Measurements from ENCODE around the gene FUT6.
A peak's percentile ranks its signal among the peaks of the same experiment; 100 is the strongest.
"Not testable (repeated sequence)": the region's sequence is repeated elsewhere in the genome, so short reads cannot be mapped to it uniquely, and the experiment has no call there.

FUT6 gene

DNA sequence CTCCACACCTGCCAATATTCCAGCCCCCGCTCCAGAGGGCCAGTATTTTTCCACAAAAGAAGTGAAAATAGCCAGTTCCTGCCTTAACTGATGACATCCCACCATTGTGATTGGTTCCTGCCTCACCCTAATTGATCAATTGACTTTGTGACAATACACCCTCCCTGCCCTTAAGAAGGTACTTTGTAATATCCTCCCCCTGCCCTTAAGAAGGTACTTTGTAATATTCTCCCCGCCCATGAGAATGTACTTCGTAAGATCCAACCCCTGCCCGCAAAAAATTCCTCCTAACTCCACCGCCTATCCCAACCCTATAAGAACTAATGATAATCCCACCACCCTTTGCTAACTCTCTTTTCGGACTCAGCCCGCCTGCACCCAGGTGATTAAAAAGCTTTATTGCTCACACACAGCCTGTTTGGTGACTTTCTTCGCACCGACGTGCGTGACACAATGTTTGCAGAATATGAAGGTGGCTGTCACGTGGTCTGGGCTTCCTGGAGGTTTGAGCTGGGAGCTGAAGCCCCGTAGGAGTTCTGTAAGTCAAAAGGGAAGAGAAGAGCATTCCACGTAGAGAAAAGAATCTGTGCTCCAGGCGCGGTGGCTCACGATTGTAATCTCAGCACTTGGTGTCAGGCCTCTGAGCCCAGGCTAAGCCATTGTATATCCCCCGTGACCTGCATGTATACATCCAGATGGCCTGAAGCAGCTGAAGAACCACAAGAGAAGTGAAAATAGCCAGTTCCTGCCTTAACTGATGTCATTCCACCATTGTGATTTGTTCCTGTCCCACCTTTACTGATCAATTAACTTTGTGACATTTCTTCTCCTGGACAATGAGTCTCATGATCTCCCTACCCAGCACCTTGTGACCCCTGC, 17.9 kb upstream of the FUT6 start:
- no peak for DNase-seq

- not testable (repeated sequence) for DNase-seq
Observed at GRCh38 chr19:5855151-5855550, 15.6 kb upstream of the FUT6 start.

- not testable (repeated sequence) for DNase-seq
Observed at GRCh38 chr19:5854121-5854520, 14.6 kb upstream of the FUT6 start.

GRCh38 chr19:5851302-5851701, 11.8 kb upstream of the FUT6 start, which contains the start of gene FUT3:
TSS of gene FUT3 (minus strand) at chr19:5851449.
- DNase-seq = no peak

GRCh38 chr19:5850743-5851293, 11.3 kb upstream of the FUT6 start:
- no peak for DNase-seq

DNA sequence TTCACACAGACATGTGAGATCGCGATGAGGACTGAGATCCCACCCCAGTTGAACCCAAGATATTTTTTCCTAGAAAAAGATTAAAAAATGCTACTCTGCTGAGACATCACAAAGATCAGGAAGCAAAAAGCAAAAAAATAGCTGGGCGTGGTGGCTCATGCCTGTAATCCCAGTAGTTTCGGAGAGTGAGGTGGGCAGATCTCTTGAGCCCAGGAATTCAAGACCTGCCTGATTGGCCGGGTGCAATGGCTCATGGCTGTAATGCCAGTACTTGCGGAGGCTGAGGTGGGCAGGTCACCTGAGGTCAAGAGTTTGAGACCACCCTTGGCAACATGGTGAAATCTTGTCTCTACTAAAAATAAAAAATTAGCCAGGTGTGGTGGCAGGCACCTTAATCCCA, 10.7 kb upstream of the FUT6 start:
- DNase-seq = no peak

- DNase-seq = not testable (repeated sequence)
Observed at GRCh38 chr19:5848621-5849020, 9.1 kb upstream of the FUT6 start.

GRCh38 chr19:5847846-5848245, 8.3 kb upstream of the FUT6 start:
- not testable (repeated sequence) for DNase-seq

DNA sequence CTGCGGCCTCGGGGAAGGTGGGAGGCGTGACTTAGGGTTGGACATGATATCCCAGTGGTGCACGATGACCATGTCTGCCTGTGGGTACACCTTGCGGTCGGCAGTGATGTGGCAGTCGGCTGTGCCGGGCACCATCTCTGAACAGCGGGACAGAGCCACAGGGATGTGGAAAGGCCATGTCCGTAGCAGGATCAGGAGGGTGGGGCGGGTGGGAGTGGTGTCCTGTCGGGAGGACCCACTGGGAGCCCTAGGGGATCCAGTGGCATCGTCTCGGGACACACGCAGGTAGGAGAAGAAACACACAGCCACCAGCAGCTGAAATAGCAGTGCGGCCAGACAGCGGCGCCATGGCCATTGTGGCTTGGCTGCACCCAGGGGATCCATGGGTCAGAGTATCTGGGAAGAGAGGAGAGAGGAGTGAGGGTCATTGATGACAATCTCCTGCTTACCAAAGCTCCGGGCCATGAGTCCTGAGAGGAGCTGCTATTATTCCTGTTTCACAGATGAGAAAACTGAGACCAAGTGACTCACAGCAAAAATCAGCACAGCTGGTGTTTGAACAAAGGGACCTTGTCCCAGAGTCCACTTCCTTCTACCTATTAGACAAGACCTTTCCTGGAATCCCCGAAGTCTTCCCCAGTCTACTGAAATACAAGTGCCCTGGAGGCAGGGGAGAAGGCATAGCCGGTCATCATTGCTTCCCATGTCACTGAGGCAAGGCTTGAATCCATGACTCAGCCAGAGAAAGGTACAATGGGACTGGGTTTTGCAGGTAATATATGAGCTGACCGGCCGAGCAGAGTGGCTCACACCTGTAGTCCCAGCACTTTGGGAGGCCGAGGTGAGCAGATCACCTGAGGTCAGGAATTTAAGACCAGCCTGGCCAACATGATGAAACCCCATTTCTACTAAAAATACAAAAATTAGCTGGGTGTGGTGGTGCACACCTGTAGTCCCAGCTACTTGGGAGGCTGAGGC, 5.2 kb upstream of the FUT6 start:
- no peak for DNase-seq

DNA sequence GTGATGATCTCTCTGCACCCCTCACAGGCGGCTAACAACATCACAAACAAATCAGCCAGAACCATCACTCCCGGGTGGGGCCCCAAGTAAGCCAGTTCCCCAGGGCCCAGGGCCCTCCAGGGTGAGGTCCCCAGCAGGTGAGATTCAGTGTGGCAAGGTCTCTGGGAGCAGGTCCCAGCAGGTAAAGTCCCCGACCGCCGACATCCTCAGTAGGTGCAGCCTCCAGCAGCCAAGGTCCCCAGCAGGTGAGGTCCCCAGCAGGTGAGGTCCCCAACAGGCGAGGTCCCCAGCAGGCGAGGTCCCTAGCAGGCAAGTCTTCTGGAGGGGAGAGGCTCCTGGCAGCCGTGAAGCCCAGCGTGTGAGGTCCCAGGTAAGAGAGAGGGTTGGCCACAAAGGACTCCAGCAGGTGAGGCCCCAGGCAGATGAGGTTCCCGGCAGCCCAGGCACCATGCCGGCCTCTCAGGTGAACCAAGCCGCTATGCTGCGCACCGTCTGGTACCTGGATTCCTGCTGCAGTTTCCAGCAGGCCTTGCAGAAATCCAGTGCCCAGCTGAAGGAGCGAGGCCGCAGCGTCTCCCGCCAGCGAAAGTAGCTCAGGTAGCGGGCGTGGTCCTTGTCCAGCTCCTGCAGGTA, 3.9 kb upstream of the FUT6 start:
- DNase-seq = no peak

DNA sequence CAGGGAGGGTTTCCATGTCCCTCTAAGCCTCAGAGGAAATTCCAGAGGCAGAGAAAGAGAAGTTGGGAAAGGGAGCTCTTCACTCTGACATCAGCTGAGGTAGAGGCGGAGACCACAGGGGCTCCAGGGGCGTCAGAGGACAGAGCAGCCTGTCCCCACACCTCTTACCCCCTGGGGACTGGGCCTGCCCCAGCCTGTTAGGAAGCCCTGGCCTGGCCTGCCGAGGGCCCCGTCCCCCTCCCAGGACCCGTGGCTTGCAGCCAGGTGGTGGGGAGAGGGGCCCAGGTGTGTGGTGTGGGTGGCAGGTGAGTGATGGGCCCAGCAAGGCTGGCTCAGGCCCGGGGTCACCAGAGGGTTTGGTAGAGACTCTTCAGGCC, 2.2 kb upstream of the FUT6 start:
- not testable (repeated sequence) for DNase-seq

- no peak for DNase-seq
Observed at GRCh38 chr19:5838353-5839064, 993 bp downstream of the FUT6 start.

DNA sequence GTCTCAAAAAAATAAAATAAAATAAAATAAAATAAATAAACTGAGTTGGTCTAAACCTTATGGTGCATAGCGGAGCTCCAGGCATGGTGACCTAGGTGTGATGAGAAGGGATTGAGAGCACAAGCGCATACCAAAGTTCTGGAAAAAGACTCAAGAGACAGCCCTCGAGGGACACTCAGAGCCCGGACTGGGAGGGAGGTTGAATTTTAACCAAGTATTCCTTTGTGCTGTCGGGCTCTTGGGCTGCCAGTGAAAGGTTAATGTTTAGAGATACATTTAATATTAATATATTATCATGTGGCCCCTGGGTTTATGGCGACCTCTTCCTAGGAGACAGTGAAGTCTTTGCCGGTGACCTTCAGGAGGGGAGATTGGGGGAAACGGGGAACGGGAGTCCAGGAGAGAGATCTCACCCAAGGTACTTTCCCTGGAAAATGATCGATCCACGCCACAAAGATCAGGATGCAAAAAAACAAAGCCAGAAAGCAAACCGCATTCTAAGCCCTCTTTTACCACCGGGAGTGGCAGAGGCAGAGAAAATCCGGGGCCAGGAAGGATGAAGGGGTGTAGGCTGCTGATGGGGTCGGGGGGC, 1.6 kb downstream of the FUT6 start:
- DNase-seq = no peak

DNA sequence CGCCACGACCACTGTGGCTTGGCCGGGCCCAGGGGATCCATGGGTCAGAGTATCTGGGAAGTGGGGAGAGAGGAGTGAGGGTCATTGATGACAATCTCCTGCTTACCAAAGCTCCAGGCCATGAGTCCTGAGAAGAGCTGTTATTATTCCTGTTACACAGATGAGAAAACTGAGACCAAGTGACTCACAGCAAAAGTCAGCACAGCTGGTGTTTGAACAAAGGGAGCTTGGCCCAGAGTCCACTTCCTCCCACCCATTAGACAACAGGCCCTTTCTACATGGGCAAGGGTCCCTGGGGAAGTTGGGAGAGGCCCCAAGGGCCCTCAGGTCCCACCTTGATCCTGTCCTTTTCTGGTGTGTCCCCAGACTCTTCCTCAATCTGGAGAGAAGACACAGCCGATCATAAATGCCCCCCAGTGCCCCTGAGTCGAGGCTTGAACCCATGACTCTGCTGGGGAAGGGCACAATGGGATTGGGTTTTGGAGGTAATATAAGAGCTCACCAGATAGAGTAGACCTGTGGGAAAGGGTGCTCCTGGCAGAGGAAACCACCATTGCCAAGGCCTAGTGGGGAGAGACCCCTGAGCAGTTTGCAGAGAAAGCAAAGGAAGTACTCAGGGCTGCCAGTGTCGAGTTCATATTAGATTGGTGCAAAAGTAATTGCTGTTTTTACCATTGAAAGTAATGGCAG, 6.8 kb downstream of the FUT6 start:
- DNase-seq = no peak

GRCh38 chr19:5832061-5832460, 7.4 kb downstream of the FUT6 start:
- DNase-seq = no peak

DNA sequence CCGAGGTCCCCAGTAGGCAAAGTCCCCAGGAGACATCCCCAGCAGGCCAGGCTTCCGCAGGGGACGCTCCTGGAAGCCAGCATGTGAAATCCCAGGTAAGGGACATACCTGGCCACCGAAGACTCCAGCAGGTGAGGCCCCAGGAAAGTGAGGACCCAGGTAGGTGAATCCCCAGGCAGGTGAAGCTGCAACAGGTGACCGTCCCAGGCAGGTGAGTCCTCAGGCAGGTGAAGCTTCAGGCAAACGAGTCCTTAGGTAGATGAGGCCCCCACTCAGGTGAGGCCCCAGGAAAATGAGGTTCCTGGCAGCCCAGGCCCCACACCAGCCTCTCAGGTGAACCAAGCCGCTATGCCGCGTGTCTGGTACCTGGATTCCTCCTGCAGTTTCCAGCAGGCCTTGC, 8.3 kb downstream of the FUT6 start:
- DNase-seq = no peak

DNA sequence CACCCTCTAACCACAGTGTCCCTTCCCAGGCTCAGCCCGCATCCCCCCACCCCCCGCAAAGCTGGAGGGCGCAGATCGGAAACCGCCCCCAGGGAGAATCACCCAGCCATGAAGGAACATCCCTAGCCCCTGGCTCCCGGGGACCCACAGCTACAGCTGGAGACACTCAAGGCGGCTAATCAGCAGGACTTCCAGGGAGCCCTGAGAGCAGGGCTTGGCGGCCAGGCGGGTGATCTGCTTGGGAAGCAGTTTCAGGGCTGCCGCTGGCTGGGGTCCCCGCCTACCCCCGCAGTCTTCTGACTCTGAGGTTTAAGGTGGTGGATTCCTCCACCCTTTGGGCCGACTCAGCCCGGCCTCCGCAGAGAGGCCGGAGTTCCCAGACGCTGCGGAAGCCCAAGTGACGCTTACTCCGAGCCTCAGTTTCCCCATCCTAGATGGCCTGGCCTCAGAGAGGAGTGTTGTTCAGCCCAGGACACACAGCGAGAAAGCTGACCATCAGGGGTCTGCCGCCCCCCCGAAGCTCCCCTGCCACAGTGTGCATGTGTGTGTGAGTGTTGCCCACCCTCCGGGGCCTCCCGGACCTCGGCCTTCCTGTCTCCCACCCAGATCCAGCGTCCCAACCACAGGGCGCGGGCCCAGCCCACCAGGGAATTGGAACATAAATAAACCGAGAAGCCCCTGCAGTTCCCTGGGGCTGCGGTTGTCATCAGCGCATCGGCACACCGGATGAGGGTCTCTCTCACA, 9.8 kb downstream of the FUT6 start:
- DNase-seq = no peak

DNA sequence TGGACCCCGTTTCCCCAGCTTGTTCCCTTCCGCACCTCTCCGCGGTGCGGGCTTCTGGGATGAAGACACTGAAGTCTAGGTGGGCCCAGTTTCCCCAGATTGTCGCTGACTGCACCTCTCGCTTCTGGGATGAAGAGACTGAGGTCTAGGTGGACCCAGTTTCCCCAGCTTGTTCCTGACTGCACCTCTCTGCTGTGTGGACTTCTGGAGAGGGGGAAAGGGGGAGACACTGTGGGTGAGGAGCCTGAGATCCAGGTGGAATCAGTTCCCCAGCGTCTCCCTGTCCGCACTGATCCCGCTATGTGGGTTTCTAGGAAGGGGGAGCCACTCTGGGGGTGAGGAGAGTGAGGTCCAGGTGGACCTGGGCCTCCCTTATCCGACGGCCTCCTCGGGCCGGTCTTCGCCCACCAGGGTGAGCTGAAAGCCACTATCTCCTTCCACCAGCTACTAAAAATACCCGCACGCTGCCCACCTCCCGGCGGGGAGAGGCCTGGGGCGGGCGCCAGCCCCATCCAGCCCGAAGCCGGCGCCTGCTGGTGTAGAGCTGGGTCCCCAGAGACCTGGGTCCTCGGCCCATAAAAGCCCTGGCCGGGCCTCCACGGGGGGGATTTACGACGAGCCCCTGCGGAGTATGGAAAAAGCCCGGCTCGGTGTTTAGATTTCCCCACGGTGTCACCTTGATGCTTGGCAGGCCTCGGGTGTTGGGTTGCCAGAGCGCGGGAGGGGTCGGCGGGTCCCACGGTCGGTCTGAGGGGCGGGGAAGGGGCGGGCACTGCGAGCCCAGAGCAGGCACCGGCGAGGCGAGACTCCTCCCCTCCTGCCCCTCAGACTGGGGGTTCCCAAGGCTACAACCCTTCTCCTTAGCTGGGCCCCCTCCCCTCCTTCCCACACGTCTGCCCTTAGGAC, 10.6 kb downstream of the FUT6 start:
- DNase-seq = peak; percentile 41 to 53
